HCT116 (cell line): Measurements from ENCODE around the gene CREBBP. TPM values are rescaled to one million over a fixed set of nuclear protein-coding genes. Genes with fewer than 3 reads are reported as not detected.

Source experiments
- ATAC-seq: fragments of 200-7000 bp; cut with Tn5 transposase; 2 replicates; pipeline ENCODE4 v1.9.1; 2020; ENCODE audit warnings: mild to moderate bottlenecking, moderate library complexity
- BruUV-seq: library from RNA; stranded (reverse); fragments of 400-500 nt; replicated peaks from 2 replicates; lab custom pipeline; 2021; lab: Mats Ljungman, UMichigan
- CTCF ChIA-PET: fragments of 300-600 bp; sonication (Branson Sonifier 250); formaldehyde crosslinking; loops from one replicate; lab custom pipeline; 2021; ENCODE audit warnings: antibody characterized with exemption; lab: Charles Lee
- POLR2A ChIA-PET: fragments of 300-600, 350-600 bp; sonication (Branson Sonifier 250); formaldehyde crosslinking; loops from one replicate; lab custom pipeline; 2021; ENCODE audit warnings: antibody characterized with exemption; lab: Charles Lee
- RAD21 ChIA-PET, 2 experiments: fragments of 300-600 bp; sonication (Branson Sonifier 250); formaldehyde crosslinking; loops; one replicate each; lab custom pipeline; 2023; ENCODE audit warnings: low total read pairs in 2 of 2; ENCODE audit not compliant: uncharacterized antibody in 2 of 2, unreplicated experiment in 2 of 2, low non-redundant PET in 1 of 2; lab: Charles Lee
- DNase-seq: peaks from one replicate; pipeline ENCODE4 v3.0.0-alpha.2; 2010; ENCODE audit warnings: low read depth, low spot score
- H2AFZ ChIP-seq: fragments of 200-600 bp; shearing (Covaris generic), sonication (generic); 2 replicates; pipeline ENCODE4 v1.6.1; 2017; ENCODE audit warnings: low read depth, mixed run types, mixed read lengths, antibody characterized with exemption, low read length; ENCODE audit not compliant: poor library complexity, severe bottlenecking
- H3K27ac ChIP-seq: 2 replicates; pipeline ENCODE4 v1.5.1; 2012; ENCODE audit warnings: low read depth, low read length
- H3K27me3 ChIP-seq: fragments of 200-600 bp; sonication (generic); 2 replicates; pipeline ENCODE4 v1.6.1; 2016; ENCODE audit warnings: mixed run types, low read length, mixed read lengths; ENCODE audit not compliant: insufficient read depth
- H3K36me3 ChIP-seq, 2 experiments: fragments of 200-500 bp in 1 of 2; fragments of 200-600 bp in 1 of 2; sonication (Bioruptor generic) in 1 of 2; sonication (generic) in 1 of 2; 2 replicates each; pipeline versions ENCODE4 v1.5.1 to v1.6.1; 2014 to 2016; ENCODE audit warnings: low read length in 2 of 2, inconsistent platforms in 1 of 2, mixed read lengths in 1 of 2, mixed run types in 1 of 2; ENCODE audit not compliant: insufficient read depth in 2 of 2, control insufficient read depth in 1 of 2
- H3K4me1 ChIP-seq, 2 experiments: fragments of 200-600 bp in 1 of 2; sonication (generic) in 1 of 2; 2 replicates each; pipeline versions ENCODE4 v1.5.1 to v1.6.1; 2012 to 2017; ENCODE audit warnings: low read length in 2 of 2, inconsistent platforms in 1 of 2, mild to moderate bottlenecking in 1 of 2, mixed read lengths in 1 of 2, mixed run types in 1 of 2, moderate library complexity in 1 of 2; ENCODE audit not compliant: insufficient read depth in 2 of 2, control insufficient read depth in 1 of 2
- H3K4me2 ChIP-seq: fragments of 200-600 bp; sonication (generic); 2 replicates; pipeline ENCODE4 v1.6.1; 2017; ENCODE audit warnings: mixed run types, low read length, mixed read lengths
- H3K4me3 ChIP-seq, 2 experiments: fragments of 200-600 bp in 1 of 2; sonication (generic) in 1 of 2; replicated peaks in 1 of 2; 2 replicates each; pipeline ENCODE4 v1.5.1; 2011 to 2016; ENCODE audit warnings: low read length in 2 of 2, control low read depth in 1 of 2, low read depth in 1 of 2, mild to moderate bottlenecking in 1 of 2, mixed read lengths in 1 of 2, mixed run types in 1 of 2
- H3K79me2 ChIP-seq: fragments of 200-600 bp; sonication (generic); 2 replicates; pipeline ENCODE4 v1.6.1; 2017; ENCODE audit warnings: mild to moderate bottlenecking, mixed run types, low read length, moderate library complexity, mixed read lengths; ENCODE audit not compliant: insufficient read depth
- H3K9ac ChIP-seq: fragments of 200-600 bp; sonication (generic); 2 replicates; pipeline ENCODE4 v1.6.1; 2016; ENCODE audit warnings: low read length, mixed read lengths
- H3K9me2 ChIP-seq: fragments of 200-600 bp; sonication (generic), shearing (Covaris generic); 2 replicates; pipeline ENCODE4 v1.6.1; 2017; ENCODE audit warnings: mixed run types, mild to moderate bottlenecking, moderate library complexity; ENCODE audit not compliant: insufficient read depth
- H3K9me3 ChIP-seq, 2 experiments: fragments of 200-500 bp in 1 of 2; fragments of 200-600 bp in 1 of 2; sonication (Bioruptor generic) in 1 of 2; sonication (generic) in 1 of 2; 2 replicates each; pipeline ENCODE4 v1.6.1; 2014 to 2017; ENCODE audit warnings: low read length in 2 of 2, mixed read lengths in 2 of 2, inconsistent platforms in 1 of 2, low read depth in 1 of 2, mild to moderate bottlenecking in 1 of 2, mixed run types in 1 of 2, moderate library complexity in 1 of 2; ENCODE audit not compliant: control insufficient read depth in 1 of 2, insufficient read depth in 1 of 2
- H4K20me1 ChIP-seq: fragments of 200-600 bp; sonication (generic), shearing (Covaris generic); 2 replicates; pipeline ENCODE4 v1.6.1; 2017; ENCODE audit warnings: mixed run types, mild to moderate bottlenecking, moderate library complexity; ENCODE audit not compliant: insufficient read depth
- CBX3 ChIP-seq: IDR thresholded peaks from 2 replicates; pipeline ENCODE4 v1.6.1; 2012; ENCODE audit warnings: low read depth
- CEBPB ChIP-seq: IDR thresholded peaks from 2 replicates; pipeline ENCODE4 v1.6.1; 2012; ENCODE audit warnings: low read depth
- FOSL1 ChIP-seq: IDR thresholded peaks from 2 replicates; pipeline ENCODE4 v1.6.1; 2012; ENCODE audit warnings: low read depth
- RAD21 ChIP-seq: IDR thresholded peaks from 2 replicates; pipeline ENCODE4 v1.6.1; 2012; ENCODE audit warnings: low read depth, mild to moderate bottlenecking
- SRF ChIP-seq: IDR thresholded peaks from 2 replicates; pipeline ENCODE4 v1.6.1; 2012; ENCODE audit warnings: low read depth
- TCF7L2 ChIP-seq: IDR thresholded peaks from 2 replicates; pipeline ENCODE4 v1.7.0; 2011; ENCODE audit warnings: borderline replicate concordance, inconsistent platforms; ENCODE audit not compliant: insufficient read depth, insufficient read length; ENCODE audit errors: extremely low read depth
- ZNF274 ChIP-seq: fragments of 200-500 bp; sonication (Bioruptor generic); IDR thresholded peaks from 2 replicates; pipeline ENCODE4 v1.6.1; 2014; ENCODE audit warnings: mild to moderate bottlenecking, low read depth, low read length, inconsistent platforms
- intact Hi-C: fragments of 100-400 bp; cut with micrococcal nuclease; formaldehyde crosslinking; loops from 2 replicates; pipeline ENCODE4 v1.10.0; 2022
- total RNA-seq: library from RNA; stranded (reverse); gene quantifications from one replicate; pipeline ENCODE4 v1.2.1, GENCODE V29; 2021; ENCODE audit not compliant: unreplicated experiment
- TF ChIP-seq, protein P1 (sequence below): IDR thresholded peaks from 2 replicates; pipeline ENCODE4 v1.6.1; 2011; ENCODE audit warnings: mild to moderate bottlenecking, low read length, moderate library complexity; ENCODE audit not compliant: insufficient replicate concordance; ENCODE audit errors: extremely low read depth
- TF ChIP-seq, protein P2 (sequence below), 3 experiments: fragments of 200-600 bp in 1 of 3; sonication (generic) in 1 of 3; IDR thresholded peaks in 2 of 3; conservative IDR thresholded peaks in 1 of 3; 2 replicates each; pipeline ENCODE4 v1.5.1; 2012 to 2017; ENCODE audit warnings: low read depth in 2 of 3, low read length in 2 of 3, antibody characterized with exemption in 1 of 3, borderline replicate concordance in 1 of 3, control low read depth in 1 of 3, mild to moderate bottlenecking in 1 of 3, mixed read lengths in 1 of 3, mixed run types in 1 of 3, moderate library complexity in 1 of 3; ENCODE audit not compliant: insufficient read depth in 1 of 3

The CREBBP gene
- total RNA-seq, 1 experiment from 2014 or later, result 42.7 TPM

DNA sequence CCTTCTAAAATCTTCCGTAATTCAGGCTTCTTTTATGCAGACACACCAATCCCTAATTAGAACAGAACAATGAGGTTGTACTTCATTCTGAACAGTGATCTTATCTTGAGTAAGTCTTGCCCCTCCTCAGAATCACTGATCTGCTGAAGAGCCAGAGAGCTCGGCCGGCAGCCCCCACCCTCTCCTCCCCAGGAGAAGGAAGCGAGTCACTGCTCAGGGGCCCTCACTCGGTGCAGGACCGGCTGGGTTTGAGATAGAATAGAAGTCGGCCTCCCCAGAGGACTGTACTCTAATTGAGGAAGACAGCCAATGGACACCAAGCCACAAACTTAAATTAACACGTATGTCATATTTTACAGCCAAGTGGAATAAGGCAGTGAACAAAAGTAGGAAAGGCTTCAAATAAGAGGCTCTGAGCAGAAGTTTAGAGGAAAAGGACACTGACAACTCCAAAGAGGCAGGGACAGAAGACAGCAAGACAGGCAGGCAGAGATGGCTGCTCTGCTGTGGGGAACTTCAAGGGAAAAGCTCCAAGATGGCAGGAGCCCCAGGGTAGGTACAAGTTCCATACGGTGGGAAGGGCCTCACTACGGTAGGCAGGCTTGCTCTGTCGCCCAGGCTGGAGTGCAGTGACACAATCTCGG, 18.6 kb downstream of the CREBBP start:
- ATAC-seq, result no peak
- BruUV-seq, result no TSS peak
- CTCF ChIA-PET, result no interaction called here

More for the DNA sequence above, 18.6 kb downstream of the CREBBP start:
- intact Hi-C loops, result no loop called here
- Histone ChIP-seq H3K4me1 (peaks cover 0 to 4% of the 10 kb centered on the region in 2 experiments; a peak in 1 of 4 replicates), H3K79me2 (peaks cover 100% of the 10 kb centered on the region), H2AFZ (no peak overlapping the region), H3K9ac (no peak overlapping the region), H3K4me3 (no peak overlapping the region), H3K9me2 (no peaks in the 10 kb centered on the region), H4K20me1 (peaks cover 3% of the 10 kb centered on the region; the same call in 1 of the 2 replicates), H3K36me3 (no peaks in the 10 kb centered on the region), H3K27ac (no peak overlapping the region), H3K9me3 (no peaks in the 10 kb centered on the region), H3K4me2 (no peak overlapping the region), H3K27me3 (no peaks in the 10 kb centered on the region)
- POLR2A ChIA-PET, result no interaction called here
- RAD21 ChIA-PET, result no interaction called here
- TF ChIP-seq FOSL1 (no peak), SRF (no peak), CBX3 (no peak), TCF7L2 (no peak), CEBPB (no peak), RAD21 (no peak), ZNF274 (no peak)
- TF ChIP-seq, protein P1, sequence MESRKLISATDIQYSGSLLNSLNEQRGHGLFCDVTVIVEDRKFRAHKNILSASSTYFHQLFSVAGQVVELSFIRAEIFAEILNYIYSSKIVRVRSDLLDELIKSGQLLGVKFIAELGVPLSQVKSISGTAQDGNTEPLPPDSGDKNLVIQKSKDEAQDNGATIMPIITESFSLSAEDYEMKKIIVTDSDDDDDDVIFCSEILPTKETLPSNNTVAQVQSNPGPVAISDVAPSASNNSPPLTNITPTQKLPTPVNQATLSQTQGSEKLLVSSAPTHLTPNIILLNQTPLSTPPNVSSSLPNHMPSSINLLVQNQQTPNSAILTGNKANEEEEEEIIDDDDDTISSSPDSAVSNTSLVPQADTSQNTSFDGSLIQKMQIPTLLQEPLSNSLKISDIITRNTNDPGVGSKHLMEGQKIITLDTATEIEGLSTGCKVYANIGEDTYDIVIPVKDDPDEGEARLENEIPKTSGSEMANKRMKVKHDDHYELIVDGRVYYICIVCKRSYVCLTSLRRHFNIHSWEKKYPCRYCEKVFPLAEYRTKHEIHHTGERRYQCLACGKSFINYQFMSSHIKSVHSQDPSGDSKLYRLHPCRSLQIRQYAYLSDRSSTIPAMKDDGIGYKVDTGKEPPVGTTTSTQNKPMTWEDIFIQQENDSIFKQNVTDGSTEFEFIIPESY, result no peak
- TF ChIP-seq, protein P2, sequence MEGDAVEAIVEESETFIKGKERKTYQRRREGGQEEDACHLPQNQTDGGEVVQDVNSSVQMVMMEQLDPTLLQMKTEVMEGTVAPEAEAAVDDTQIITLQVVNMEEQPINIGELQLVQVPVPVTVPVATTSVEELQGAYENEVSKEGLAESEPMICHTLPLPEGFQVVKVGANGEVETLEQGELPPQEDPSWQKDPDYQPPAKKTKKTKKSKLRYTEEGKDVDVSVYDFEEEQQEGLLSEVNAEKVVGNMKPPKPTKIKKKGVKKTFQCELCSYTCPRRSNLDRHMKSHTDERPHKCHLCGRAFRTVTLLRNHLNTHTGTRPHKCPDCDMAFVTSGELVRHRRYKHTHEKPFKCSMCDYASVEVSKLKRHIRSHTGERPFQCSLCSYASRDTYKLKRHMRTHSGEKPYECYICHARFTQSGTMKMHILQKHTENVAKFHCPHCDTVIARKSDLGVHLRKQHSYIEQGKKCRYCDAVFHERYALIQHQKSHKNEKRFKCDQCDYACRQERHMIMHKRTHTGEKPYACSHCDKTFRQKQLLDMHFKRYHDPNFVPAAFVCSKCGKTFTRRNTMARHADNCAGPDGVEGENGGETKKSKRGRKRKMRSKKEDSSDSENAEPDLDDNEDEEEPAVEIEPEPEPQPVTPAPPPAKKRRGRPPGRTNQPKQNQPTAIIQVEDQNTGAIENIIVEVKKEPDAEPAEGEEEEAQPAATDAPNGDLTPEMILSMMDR (IDR thresholded peaks at IDR 0.05 in 2 of 3, conservative IDR thresholded peaks at IDR 0.05 in 1 of 3; ENCODE audit: borderline replicate concordance in 1 of 3, insufficient read depth in 1 of 3, low read depth in 2 of 3, low read length in 2 of 3), result no peak
- no peak for DNase-seq
